GM18526 (cell line): ENCODE results near the gene SLC12A8.

Experiments used
- POLR2A ChIP-seq: IDR thresholded peaks from 3 replicates; pipeline ENCODE4 v1.6.1; 2011; ENCODE audit not compliant: insufficient read length; ENCODE audit errors: extremely low read depth

SLC12A8 gene

DNA sequence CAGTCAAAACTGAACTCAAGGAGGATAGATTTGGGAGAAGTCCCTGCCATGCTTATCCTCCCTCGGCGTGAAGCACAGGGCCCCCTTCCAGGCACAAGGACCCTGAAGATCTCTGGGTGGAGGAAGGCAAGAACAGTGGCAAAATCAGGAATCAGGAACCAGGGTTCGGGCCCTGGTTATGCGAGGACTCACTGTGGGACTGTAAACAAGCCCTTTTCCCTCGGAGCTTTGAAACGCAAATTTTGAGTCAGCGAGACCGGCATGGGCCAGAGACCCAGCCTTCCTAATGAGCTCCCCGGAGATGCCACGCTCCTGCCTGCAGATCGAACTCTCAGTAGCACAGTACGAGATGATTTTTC is 70.1 kb downstream of the SLC12A8 start:
- TF ChIP-seq POLR2A: no peak

DNA sequence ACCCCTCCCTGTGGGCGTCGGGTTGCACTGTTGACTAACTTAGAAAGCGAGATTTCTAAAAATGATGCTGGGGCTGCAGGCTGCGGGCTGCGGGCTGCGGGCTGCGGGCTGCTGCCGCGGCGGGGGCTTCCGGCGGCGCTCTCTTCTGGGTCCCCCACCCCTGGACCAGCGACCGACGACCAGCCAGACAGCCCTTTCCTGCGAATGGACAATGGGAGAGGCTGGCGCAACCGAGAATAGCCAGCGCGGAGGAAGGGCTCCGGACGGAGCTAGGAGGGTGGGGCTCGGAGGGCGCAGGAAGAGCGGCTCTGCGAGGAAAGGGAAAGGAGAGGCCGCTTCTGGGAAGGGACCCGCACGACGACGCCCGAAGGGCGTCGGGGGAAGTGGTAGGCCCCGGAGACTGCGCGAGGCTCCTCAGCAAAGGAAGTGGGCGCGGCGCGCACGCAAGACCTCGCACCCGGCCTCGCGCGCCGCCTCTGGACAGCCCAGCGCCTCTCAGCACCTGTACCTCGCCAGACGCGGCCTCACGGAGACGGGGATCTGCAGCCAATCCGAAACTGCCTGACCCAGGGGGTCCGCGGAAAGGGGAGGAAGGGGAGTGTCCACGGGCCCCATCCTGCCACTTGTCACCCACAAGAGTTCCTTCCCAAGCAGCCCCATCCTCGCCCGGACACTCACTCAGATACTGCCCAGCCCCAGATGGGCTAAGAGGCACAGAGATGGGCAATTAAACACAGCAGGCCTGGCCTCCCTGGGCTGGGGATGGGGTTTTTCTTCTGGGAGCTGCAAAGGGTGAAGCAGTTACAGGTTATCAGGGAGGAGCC is 70.7 kb downstream of the SLC12A8 start:
- TF ChIP-seq POLR2A: no peak

DNA sequence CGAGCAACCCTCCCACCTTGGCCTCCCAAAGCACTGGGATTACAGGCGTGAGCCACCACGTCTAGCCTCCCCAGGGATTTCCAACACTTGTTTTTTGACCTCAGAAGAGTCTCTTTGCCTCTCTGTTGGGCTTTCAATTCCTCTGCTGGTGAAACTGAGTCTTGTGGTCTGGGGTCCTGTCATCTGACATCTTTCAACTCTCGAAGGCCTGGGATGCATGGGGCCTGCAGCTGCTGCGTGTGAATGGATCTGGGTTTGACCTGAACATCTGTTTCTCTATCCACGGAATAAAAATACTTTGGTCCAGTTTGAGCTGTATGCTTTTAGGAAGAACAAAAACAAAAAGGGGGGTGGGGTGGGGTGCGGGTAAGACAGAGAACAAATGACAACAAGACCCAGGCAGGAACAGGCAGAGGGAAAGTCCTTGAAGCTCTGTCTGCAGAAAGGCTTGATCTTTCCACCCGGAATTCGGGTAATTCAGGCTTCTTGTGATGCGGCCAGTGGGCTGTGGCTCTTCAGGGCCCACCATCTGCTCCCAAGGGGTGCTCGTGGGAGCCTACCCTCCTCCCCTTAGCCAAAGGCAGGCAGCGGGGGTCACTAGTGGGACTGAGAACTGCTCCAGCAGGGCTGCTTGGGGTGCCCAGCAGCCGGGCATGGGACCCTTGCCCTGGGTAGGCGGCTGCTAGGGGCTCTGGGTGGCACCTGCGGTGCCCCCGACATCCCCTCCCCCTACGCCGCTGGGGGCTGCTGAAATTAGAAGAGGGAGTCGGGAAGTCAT is 71.5 kb downstream of the SLC12A8 start:
- no peak for TF ChIP-seq POLR2A

DNA sequence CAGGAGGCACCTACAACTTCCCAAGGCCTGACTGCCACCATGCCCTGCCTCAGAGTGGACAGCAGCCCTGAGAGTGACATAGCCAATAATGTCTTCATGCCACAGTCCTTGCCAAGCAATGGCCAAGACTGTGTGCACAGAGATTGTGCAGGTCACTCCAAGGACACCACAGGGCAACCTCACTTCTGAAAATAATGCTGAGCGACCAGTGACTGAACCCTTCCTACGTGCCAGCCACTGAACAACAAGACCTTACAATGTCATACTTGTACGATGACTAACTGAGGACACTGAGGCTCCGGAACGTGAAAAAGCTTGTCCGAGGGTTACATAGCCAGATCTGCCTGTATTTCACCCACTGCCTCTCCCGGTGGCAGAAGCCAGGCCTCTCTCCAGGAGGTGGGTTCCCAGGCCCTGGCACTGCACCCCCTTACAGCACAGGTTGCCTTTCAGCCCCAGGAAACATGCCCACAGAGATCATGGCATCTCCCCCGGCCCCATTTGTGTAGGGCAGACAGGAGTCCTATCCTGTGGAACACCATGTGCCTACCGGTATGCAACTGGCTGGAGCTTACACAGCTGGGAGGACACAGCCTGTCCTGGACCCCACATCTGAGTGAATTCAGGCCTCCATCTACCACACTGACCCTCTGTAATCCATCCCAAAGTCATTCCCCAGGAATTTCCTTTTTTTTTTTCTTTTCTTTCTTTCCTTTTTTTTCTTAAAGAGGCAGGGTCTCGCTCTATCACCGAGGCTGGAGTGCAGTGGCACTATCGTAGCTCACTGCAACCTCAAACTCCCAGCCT is 72.3 kb downstream of the SLC12A8 start:
- TF ChIP-seq POLR2A: no peak

DNA sequence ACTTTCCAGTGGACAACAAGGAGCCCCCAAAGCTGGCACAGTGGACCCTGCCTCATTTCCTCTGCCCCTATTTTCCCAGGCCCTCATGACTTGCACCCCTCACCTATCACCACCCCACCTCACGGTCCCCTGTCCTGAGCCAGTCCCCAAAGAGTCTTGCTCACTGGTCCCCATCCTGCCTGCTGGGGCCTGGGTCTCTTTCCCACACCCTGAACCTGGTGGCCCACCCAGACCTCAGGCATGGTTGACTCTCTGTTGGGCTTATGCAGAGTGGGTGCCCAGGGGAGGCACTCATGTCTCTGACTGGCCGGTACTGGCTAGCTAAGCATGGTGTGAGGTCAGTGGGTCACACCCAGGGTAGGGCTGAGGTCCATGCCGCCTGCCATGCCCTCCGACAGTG is 73.2 kb downstream of the SLC12A8 start:
- TF ChIP-seq POLR2A: no peak

DNA sequence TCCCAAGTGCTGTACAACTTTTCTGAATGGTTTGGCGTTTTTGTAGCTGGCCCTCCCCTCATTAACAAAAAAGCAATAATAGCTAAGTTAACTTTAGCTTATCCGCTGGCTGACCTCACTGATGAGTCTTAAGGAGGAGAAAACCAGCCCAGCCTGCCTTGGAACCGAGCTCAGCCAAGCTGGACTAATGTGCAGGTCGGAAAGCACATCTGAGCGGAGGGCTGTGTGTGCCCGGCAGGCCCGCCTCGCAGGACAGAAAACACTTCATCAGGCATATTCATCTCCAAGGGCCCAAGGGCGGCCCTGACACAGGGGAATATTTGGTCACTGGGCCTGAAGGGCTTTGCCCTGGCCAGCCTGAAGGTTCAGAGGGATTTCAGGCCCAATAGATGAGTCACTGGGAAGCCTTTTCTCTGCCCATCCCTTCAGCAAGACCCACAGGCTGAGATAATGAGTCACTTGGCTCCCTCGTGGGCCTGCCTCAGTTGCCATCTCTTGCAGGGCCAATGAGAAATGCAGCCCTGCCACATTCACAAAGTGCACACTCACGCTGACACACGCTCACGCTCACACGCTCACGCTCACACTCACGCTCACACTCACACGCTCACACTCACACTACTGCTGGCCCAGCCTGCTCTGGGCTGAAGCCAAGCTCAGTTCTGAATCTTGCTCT is 75.1 kb downstream of the SLC12A8 start:
- TF ChIP-seq POLR2A: no peak

DNA sequence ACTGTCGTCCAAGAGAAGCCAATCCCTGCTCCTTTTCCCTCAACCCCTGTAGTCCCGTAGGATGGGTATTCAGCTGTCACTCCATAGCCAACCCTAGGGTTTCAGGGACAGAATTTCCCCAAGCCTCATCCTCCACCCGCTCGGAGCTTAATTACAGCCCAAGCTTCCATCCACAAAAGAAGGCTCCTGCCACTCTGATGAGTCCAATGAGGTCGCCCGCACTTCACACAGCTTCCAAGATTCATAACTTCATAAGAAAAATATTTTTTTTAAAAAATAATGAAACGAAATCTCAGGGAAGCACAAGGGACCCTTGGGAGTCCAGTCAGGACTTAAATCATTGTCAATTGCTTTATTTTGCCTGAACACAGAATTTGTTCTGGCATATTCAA is 75.6 kb downstream of the SLC12A8 start:
- no peak for TF ChIP-seq POLR2A

DNA sequence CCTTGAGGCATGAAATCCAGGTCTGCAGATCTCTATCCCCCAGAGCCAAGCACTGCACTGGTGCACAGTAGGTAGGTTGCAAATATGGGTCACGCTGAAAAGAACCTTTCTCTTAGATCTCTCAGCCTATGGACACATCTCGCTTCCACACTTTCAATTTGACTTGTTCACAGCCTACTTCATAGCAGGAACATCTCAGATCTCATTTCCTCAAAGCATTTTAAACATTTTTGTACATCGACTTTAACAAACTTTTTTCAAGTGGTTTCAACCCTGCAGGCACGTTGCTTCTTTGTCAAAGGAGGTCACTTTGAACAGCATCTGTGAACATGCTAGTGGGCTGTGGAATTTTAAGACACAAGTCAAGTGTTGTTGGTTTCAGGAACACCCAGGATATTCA is 76.0 kb downstream of the SLC12A8 start:
- TF ChIP-seq POLR2A: no peak

DNA sequence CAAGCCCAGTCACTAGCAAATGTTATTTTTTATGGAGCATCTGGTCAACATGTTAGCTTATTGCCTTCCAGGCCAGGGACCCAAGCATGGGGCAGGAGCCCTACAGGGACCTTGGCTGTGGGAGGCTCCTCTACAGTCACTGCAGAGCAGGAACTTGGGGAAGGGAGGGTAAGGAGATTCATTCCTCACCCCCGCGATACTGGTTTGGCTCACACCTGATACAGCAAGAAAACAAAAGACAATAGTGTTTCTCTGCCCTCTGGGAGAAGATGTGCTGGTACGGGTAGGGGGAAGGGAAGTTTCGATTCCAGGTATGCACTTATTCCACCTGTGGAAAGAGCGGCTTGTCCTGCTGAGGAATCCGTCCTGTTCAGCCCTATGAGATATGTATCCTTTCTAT is 77.6 kb downstream of the SLC12A8 start:
- TF ChIP-seq POLR2A: no peak

DNA sequence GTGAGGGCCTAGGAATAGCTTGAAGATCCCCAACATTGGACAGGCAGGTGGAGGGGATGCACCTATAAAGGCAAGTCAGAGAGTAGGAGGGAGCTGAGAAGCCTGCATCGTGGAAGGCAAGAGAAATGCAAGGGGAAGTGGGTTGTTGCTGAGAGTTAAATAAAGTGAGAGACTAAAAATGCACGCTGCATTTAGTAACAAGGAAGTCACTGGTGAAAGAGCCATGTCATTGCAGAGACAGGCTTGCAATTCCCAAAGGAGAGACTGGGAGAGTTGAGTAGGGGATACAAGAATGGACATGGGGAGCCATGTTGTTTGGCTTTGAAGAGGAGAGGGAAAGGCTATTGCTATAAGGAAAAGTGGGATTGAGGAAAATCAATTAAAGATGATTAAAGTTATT is 79.7 kb downstream of the SLC12A8 start:
- TF ChIP-seq POLR2A: no peak

DNA sequence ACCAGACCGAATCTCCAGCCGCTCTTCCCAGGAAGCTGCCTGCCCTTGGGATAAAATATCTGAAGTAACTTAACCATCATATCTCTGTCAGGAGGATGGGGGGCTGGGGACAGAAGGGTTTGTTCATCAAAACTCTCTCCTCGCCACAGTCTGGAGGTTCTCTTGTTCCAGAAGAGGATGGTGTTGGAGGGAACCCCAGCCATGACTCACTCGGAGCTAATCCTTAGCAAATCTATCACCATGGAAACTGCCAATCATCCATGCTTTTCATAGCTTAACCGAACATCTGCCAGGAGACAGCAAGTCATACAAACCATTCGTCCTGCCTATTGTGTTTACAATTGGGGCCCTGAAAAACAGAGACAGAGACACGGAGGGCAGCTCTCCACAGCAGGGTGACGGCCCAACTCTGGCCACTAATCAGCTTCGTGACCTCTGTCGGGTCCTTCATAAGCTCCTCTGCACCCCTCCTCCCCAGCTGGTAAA is 83.0 kb downstream of the SLC12A8 start:
- TF ChIP-seq POLR2A: no peak

DNA sequence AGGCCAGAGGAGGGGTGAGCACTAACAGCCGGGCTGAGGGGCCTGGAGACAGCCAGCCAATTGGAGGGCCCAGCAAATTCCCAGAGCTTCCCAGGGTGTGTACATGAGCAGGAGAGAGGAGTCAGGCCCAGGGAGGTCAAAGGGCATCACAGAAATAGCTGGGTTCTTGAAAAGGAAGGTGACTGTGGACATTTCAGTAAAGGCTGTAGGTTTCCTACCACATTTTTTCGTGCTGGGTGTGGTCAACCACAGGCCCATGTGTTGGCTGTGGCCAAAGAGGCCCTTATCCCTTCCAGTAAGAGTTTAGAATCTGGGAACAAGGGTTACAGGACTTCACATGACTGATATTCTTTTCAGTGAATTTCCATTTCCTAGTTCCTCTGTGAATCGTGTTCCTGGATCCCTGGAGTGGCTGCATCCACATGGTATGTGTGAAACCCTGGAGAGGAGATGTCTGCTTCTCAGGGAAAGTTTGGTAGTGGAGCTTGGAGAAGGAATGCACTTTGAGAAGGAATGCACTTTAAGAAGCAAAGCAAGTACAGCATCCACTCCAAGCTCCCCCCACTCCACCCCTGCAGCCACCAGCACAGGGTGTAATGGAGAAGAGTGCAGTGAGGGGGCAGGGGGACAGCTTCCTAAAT is 83.6 kb downstream of the SLC12A8 start:
- TF ChIP-seq POLR2A: no peak

DNA sequence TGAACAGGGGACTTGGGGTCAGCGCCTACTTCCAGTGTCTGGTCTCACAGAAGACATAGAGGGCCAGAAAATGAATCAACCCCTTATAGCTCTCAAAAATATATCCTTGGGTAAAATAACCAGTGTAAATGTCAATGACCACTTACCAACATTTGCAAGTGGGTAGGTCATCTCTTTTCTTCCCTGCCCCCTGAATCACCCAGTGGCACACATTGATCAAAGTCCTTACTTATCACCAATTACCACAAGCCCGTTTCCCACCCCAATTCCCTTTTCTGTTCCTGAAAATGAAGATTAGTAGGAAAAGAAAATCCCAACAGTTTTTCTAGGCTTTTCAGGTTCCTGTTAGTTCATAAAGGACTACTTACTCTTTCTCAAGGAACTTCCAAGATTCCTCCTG is 86.2 kb downstream of the SLC12A8 start:
- no peak for TF ChIP-seq POLR2A

DNA sequence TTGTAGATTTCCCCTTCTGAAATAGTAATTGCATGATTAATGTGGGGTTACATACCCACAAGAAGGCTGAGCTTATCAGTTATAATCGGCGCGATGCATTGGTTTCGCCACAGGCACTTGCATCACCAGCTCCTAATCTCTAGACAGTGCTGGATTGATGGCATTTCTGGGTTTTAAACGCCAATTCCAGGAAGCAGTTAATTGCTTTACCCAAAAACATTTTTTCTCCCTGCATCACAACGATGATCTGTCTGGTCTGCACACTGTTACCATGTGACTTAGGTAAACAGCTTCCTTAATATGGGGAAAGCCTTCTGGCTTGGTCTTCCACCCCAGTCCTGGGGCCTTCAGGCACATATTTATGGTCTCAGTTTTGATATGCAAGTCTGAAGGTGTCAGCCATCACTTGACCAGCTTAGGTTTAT is 86.7 kb downstream of the SLC12A8 start:
- TF ChIP-seq POLR2A: no peak
